ENCODE measurements around the gene UXS1. TPM values are rescaled to one million over a fixed set of nuclear protein-coding genes. Genes with fewer than 3 reads are reported as not detected.
A peak's percentile ranks its signal among the peaks of the same experiment; 100 is the strongest.

The UXS1 gene
- total RNA-seq, 1 donor, result 96.9 TPM

DNA sequence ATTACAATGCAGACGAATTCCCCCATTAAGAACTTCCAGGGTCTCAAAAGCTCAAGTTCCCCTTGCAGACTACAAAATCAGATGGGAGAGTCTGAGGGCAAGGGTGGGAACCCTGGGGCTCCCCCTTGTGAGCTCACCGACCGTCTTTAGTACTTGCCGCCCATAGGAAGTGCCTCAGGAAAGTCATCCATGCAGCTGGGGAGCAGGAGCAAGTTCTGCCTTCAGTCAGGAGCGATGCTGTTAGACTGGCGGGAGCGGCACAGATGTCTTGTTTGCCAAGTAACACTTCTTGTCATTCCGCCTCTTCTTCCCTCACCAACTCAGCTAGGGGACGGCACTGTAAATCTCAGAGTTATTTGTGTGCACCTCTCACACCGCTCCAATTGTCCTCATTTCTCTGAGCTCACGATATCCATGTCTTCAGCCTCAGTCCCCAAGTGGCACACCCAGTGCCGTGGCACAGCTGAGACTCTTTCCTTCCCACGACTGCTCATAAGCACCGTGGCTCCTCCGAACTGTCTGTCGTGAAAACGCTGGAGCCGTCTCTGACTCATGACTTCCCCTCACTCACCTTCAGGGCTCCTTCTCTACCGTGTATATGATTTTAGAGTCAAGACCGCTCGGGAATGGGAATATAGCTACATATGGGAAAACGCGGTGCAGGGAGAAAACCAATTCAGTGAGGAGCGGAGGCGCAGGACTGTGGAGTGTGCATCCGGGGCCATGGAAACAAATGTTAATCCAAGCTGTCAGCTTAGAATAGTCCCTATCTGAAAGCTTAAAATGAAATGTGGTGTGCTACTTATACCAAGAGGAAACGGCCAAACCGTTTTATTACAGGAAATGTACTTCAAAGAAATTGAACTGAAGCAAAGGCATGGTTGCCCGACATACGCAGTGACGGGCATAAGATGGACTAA is 34.0 kb downstream of the UXS1 start:
- Histone ChIP-seq H3K4me3 (ENCODE audit: low read length) (peak overlapping the region; percentile 38), H3K9me3 (ENCODE audit: low read depth, low read length) (no peaks in the 10 kb centered on the region), H3K27me3 (ENCODE audit: insufficient read depth, low read length) (no peaks in the 10 kb centered on the region), H3K4me1 (ENCODE audit: insufficient read depth, low read length) (peaks cover 37% of the 10 kb centered on the region)

- Histone ChIP-seq H3K4me3 (ENCODE audit: low read length) (peak overlapping the region; percentile 4), H3K27me3 (ENCODE audit: insufficient read depth, low read length) (no peaks in the 10 kb centered on the region), H3K9me3 (ENCODE audit: low read depth, low read length) (peaks cover 11% of the 10 kb centered on the region), H3K4me1 (ENCODE audit: insufficient read depth, low read length) (peaks cover 34% of the 10 kb centered on the region)
Observed at GRCh38 chr2:106158871-106159270, 35.2 kb downstream of the UXS1 start.

- Histone ChIP-seq H3K4me1 (ENCODE audit: insufficient read depth, low read length) (peaks cover 34% of the 10 kb centered on the region), H3K9me3 (ENCODE audit: low read depth, low read length) (peaks cover 16% of the 10 kb centered on the region), H3K4me3 (ENCODE audit: low read length) (no peak overlapping the region), H3K27me3 (ENCODE audit: insufficient read depth, low read length) (no peaks in the 10 kb centered on the region)
Observed at GRCh38 chr2:106158131-106158530, 36.0 kb downstream of the UXS1 start.

DNA sequence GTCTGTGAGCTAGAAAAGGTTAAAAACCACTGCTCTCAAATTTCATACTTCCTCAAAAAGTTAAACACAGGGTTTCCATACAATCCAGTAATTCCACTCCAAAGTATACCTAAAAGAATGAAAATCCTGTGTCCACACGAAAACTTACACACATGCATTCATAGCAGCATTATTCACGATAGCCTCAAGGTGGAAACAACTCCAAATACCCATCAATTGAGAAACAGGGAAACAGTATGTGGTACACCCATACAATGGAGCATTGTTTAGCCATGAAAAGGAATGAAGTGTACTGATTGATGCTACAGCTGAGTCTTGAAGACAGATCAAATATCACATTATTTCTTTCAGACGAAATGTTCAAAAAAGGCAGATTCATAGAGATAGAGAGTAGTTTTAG is 36.7 kb downstream of the UXS1 start:
- Histone ChIP-seq H3K9me3 (ENCODE audit: low read depth, low read length) (peaks cover 16% of the 10 kb centered on the region), H3K27me3 (ENCODE audit: insufficient read depth, low read length) (no peaks in the 10 kb centered on the region), H3K4me1 (ENCODE audit: insufficient read depth, low read length) (peaks cover 34% of the 10 kb centered on the region), H3K4me3 (ENCODE audit: low read length) (no peak overlapping the region)

- Histone ChIP-seq H3K4me3 (ENCODE audit: low read length) (no peak overlapping the region), H3K9me3 (ENCODE audit: low read depth, low read length) (peaks cover 16% of the 10 kb centered on the region), H3K4me1 (ENCODE audit: insufficient read depth, low read length) (peaks cover 30% of the 10 kb centered on the region), H3K27me3 (ENCODE audit: insufficient read depth, low read length) (no peaks in the 10 kb centered on the region)
Observed at GRCh38 chr2:106156305-106157296, 37.5 kb downstream of the UXS1 start.

GRCh38 chr2:106153781-106154180 is 40.3 kb downstream of the UXS1 start:
- Histone ChIP-seq H3K4me3 (ENCODE audit: low read length) (no peak overlapping the region), H3K4me1 (ENCODE audit: insufficient read depth, low read length) (peaks cover 5% of the 10 kb centered on the region), H3K9me3 (ENCODE audit: low read depth, low read length) (peaks cover 16% of the 10 kb centered on the region), H3K27me3 (ENCODE audit: insufficient read depth, low read length) (no peaks in the 10 kb centered on the region)

- H3K4me1 ChIP-seq (ENCODE audit: insufficient read depth, low read length), result peaks cover 15% of the 10 kb centered on the region
- H3K9me3 ChIP-seq (ENCODE audit: low read depth, low read length), result no peaks in the 10 kb centered on the region
- no peak overlapping the region for H3K4me3 ChIP-seq (ENCODE audit: low read length)
- H3K27me3 ChIP-seq (ENCODE audit: insufficient read depth, low read length), result no peaks in the 10 kb centered on the region
Observed at GRCh38 chr2:106147665-106148064, 46.4 kb downstream of the UXS1 start.

DNA sequence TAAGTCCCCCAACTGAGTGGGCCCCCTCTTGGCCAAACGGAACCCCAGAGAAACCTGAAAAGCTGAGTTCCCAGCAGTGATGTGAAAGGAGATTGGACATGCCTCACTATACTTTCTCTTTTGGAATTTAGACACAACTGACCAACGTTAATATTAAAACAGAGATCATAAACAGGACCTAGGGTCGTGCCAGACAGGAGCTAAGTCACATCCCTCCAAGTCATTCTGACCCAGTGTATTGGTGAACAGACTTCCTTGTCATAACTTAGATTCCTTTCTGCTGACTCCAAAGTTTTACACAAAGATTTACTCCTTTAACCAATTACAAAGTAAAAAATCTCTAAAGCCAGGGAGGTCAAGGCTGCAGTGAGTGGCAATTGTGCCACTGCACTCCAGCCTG is 46.9 kb downstream of the UXS1 start:
- peaks cover 15% of the 10 kb centered on the region for H3K4me1 ChIP-seq (ENCODE audit: insufficient read depth, low read length)
- H3K4me3 ChIP-seq (ENCODE audit: low read length), result no peak overlapping the region

GRCh38 chr2:106144621-106145331 is 49.3 kb downstream of the UXS1 start:
- no peaks in the 10 kb centered on the region for H3K27me3 ChIP-seq (ENCODE audit: insufficient read depth, low read length)
- peaks cover 15% of the 10 kb centered on the region for H3K4me1 ChIP-seq (ENCODE audit: insufficient read depth, low read length)
- H3K4me3 ChIP-seq (ENCODE audit: low read length), result no peak overlapping the region
- no peaks in the 10 kb centered on the region for H3K9me3 ChIP-seq (ENCODE audit: low read depth, low read length)

More for the DNA sequence above, 46.9 kb downstream of the UXS1 start:
- H3K9me3 ChIP-seq (ENCODE audit: low read depth, low read length), result no peaks in the 10 kb centered on the region
- no peaks in the 10 kb centered on the region for H3K27me3 ChIP-seq (ENCODE audit: insufficient read depth, low read length)

DNA sequence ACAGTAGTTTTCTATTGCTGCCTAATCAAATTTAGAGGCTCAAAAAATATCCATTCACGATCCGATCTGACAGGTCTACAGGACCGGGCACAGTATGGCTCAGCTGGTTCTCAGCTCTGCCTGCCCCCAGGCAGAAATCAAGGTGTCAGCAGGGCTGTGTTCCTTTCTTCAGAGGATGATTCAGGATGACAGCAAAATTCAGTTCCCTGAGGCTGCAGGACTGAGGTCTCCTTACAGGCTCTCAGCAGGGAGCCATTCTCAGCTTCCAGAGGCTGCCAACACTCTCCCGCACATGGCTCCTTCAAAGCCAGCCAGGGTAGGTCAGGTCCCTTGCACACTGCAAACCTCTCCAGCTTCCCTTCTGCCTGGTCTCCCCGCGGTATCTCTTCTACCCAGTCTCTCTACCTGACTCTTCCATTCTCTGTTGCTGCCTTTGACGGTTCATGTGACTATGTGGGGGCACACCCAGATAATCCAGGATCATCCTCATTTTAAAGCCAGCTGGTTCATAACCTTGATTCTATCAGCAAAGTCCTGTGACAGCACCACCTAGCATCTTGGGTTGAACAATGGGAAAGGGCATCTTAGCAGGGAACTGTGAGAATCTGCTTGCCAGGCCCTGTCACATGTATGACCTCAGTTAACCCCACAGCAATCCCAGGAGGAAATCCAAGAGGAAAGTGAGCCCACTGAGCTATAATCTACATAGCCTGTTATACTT is 50.4 kb downstream of the UXS1 start:
- Histone ChIP-seq H3K27me3 (ENCODE audit: insufficient read depth, low read length) (no peaks in the 10 kb centered on the region), H3K4me3 (ENCODE audit: low read length) (no peak overlapping the region), H3K4me1 (ENCODE audit: insufficient read depth, low read length) (peaks cover 21% of the 10 kb centered on the region), H3K9me3 (ENCODE audit: low read depth, low read length) (no peaks in the 10 kb centered on the region)

DNA sequence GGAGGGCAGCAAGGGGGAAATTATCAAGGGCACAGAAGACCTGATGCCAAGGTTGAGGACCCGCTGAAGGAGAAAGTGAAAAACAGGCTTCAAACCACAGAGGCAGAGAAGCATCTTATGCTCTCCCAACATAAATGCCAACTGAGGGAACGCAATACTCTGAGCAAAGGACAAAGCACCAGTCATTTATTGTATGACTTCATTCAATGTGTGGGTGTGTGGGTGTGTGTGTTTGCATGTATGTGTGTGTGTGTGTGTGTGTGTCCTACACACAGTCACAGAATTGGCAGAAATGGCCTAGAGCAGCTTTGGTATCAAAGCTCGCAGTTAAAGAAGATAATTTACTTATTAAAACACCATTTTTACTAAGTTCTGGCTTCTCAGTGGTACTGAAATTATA is 51.4 kb downstream of the UXS1 start:
- Histone ChIP-seq H3K27me3 (ENCODE audit: insufficient read depth, low read length) (no peaks in the 10 kb centered on the region), H3K4me1 (ENCODE audit: insufficient read depth, low read length) (peaks cover 28% of the 10 kb centered on the region), H3K9me3 (ENCODE audit: low read depth, low read length) (no peaks in the 10 kb centered on the region), H3K4me3 (ENCODE audit: low read length) (no peak overlapping the region)

- Histone ChIP-seq H3K4me3 (ENCODE audit: low read length) (no peak overlapping the region), H3K9me3 (ENCODE audit: low read depth, low read length) (no peaks in the 10 kb centered on the region), H3K27me3 (ENCODE audit: insufficient read depth, low read length) (no peaks in the 10 kb centered on the region), H3K4me1 (ENCODE audit: insufficient read depth, low read length) (peaks cover 19% of the 10 kb centered on the region)
Observed at GRCh38 chr2:106140913-106141312, 53.2 kb downstream of the UXS1 start.

DNA sequence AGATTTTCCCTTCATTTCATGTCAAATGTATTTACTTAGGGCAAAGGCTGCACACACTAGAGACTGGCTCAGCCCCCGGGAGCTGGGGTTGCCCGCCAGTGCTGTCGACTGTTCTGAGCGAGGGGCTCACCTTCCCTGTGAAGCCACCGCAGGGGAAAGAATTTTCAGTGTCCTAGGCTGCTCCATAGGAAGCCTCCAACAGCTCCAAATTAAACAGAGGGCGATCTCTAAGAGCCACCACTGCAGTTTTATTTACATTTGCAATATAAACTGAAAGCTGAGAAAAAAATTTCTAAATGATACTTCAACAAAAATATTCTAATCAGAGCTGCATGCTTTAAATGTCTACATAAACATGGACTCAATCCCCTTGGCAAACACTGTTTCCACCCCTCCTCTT is 54.0 kb downstream of the UXS1 start:
- Histone ChIP-seq H3K27me3 (ENCODE audit: insufficient read depth, low read length) (no peaks in the 10 kb centered on the region), H3K9me3 (ENCODE audit: low read depth, low read length) (no peaks in the 10 kb centered on the region), H3K4me1 (ENCODE audit: insufficient read depth, low read length) (peaks cover 17% of the 10 kb centered on the region), H3K4me3 (ENCODE audit: low read length) (no peak overlapping the region)

DNA sequence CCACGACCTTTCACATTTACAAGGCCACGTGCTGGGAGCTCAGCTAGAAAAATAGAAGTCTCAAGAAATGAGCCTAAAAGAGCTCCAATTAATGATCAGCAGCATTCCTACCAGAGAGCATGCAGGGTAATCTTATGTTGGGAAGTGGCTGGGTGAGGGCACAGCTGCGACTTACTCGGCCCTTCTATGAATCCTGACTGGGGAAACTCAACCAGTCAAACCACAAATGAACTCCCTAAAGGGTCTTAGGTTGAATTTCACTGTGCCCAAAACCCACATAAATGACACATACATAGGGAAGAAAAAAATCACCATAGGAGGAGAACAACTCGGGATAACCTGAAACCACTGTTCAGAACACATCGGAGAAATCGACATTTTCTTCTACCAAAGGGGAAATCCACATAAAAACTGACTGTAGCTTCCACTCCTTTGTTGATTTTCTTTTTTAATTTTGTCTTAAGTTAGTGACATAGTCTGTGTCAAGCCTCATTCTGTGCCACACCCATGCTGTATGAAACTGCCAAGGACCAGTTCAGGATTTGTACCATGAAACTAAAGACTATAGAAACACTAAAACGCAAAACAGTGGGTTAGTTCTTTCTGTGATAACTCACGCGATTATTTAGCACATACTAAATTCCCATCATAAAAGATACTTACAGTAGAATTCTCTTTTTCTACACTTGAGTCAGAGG is 54.7 kb downstream of the UXS1 start:
- Histone ChIP-seq H3K9me3 (ENCODE audit: low read depth, low read length) (no peaks in the 10 kb centered on the region), H3K4me3 (ENCODE audit: low read length) (no peak overlapping the region), H3K4me1 (ENCODE audit: insufficient read depth, low read length) (peaks cover 14% of the 10 kb centered on the region), H3K27me3 (ENCODE audit: insufficient read depth, low read length) (no peaks in the 10 kb centered on the region)
